ENCODE results near the gene RABGAP1L. TPM values are rescaled to one million over a fixed set of nuclear protein-coding genes. Genes with fewer than 3 reads are reported as not detected.

RABGAP1L gene
- total RNA-seq, 4 donors from 2014 or later = 31.7 to 49.7 (median 34.3) TPM

DNA sequence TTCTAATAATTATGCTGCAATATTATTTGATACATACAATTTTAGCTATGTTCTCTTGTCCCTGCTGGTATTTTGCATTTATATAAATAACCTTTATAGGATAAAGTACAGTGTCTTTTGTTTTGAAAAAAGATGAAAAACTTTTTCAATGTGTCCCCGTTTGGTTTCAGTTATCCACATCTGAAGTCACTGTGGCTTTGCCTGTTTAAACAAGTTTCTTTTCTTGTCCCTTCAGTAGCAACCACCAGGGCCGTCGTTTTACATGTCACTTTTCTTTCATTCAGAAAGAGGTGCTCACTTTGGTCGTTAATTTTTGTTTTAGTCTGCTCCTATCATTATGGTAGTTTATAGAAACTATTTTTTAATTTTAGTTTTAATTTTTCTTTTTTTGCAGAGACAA lies 41.4 kb downstream of the RABGAP1L start:
- DNase-seq (ENCODE audit: low spot score) = no peak

GRCh38 chr1:174204697-174205308 lies 45.5 kb downstream of the RABGAP1L start:
- no peak for DNase-seq (ENCODE audit: low spot score)
- ATAC-seq (ENCODE audit: low FRiP score) = no peak
- no peak for TF ChIP-seq CTCF (IDR thresholded peaks at IDR 0.05)

More for the DNA sequence above, 41.4 kb downstream of the RABGAP1L start:
- no peak for ATAC-seq (ENCODE audit: low FRiP score)
- TF ChIP-seq CTCF (IDR thresholded peaks at IDR 0.05) = no peak

- no peak for DNase-seq (ENCODE audit: low spot score)
- no peak for TF ChIP-seq CTCF (IDR thresholded peaks at IDR 0.05)
- no peak for ATAC-seq (ENCODE audit: low FRiP score)
These were observed 47.0 kb downstream of the RABGAP1L start for GRCh38 chr1:174206148-174206836.

DNA sequence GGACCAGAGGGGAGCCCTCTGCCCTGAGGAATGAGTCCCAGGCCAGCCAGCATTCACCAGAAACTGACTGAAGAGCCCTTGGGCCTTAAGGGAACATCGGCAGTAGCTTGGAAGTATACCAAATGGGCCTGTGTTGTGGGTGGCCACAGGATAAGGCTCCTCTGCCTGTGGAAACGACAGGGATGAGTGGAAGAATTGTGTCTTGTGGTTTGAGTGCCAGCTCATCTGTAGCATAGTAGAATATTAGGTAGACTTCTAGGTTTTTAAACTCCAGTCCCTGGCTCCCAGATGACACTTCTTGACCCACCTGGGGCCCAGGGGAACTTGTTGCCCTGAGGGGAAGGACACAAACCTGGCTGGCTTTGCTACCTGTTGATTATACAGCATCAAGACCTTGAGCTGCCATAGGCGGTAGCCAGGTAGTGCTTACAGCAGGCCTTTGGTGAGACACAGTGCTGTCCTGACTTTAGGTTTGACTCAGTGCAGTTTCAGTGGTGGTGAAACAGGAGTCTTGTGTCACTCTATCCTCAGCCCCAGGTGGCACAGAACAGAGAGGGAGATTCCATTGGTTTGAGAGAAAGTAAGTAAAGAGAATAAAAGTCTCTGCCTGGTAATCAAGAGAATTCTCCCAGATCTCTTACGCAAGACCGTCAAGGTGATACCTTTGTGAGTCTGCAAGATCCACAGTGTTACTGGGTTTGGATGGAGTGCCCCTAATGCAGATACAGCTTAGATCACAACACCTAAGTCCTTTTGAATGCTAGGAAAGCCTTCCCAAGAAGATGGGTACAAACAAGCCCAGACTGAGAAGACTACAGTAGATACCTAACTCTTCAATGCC lies 50.2 kb downstream of the RABGAP1L start:
- no peak for TF ChIP-seq CTCF (IDR thresholded peaks at IDR 0.05)

GRCh38 chr1:174211486-174211885 lies 52.2 kb downstream of the RABGAP1L start:
- no peak for ATAC-seq (ENCODE audit: low FRiP score)
- DNase-seq (ENCODE audit: low spot score) = no peak
- no peak for TF ChIP-seq CTCF (IDR thresholded peaks at IDR 0.05)

More for the DNA sequence above, 50.2 kb downstream of the RABGAP1L start:
- DNase-seq (ENCODE audit: low spot score) (no peak), ATAC-seq (ENCODE audit: low FRiP score) (no peak)

GRCh38 chr1:174215766-174216165 lies 56.4 kb downstream of the RABGAP1L start:
- ATAC-seq (ENCODE audit: low FRiP score) (no peak), DNase-seq (ENCODE audit: low spot score) (no peak)
- TF ChIP-seq CTCF (IDR thresholded peaks at IDR 0.05) = no peak
